ENCODE measurements around the gene LENEP. TPM values are rescaled to one million over a fixed set of nuclear protein-coding genes. Genes with fewer than 3 reads are reported as not detected.

LENEP gene
- total and polyA plus RNA-seq, 2 of the 8 experiments (the other 6 are each of a cell fraction or from before 2014, with no cell fraction given) = 1.3 TPM; not detected in 1

DNA sequence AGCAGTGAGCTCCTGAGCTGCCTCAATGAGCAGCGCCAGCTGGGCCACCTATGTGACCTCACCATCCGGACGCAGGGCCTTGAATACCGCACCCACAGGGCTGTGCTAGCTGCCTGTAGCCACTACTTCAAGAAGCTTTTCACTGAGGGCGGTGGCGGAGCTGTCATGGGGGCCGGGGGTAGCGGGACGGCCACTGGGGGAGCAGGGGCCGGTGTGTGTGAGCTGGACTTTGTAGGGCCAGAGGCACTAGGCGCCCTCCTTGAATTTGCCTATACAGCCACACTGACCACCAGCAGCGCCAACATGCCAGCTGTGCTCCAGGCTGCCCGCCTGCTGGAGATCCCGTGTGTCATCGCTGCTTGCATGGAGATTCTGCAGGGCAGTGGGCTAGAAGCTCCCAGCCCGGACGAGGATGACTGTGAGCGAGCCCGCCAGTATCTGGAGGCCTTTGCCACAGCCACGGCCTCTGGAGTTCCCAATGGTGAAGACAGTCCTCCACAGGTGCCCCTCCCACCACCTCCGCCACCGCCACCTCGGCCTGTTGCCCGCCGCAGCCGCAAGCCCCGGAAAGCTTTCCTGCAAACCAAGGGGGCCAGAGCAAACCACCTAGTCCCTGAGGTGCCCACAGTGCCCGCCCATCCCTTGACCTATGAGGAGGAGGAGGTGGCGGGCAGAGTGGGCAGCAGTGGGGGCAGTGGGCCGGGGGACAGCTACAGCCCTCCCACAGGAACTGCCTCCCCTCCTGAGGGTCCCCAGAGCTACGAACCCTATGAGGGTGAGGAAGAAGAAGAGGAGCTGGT, 21.5 kb downstream of the LENEP start:
- Histone ChIP-seq H3K36me3 (ENCODE audit: control insufficient read depth in 2 of 4, insufficient read depth in 4 of 4, low read length in 3 of 4) (peaks cover 0 to 29% (median 13%) of the 10 kb centered on the region in 4 experiments; a peak in 4 of 8 replicates), H2AK5ac (ENCODE audit: low read depth, low read length) (no peak overlapping the region), H3K27me3 (replicated peaks in 1 of 4; ENCODE audit: control insufficient read depth in 3 of 4, extremely low read depth in 1 of 4, insufficient read depth in 3 of 4, low read length in 3 of 4) (0 out of 7 replicates have a peak, but pooled peaks cover 0 to under 1% (median 0%) of the 10 kb centered on the region in 4 experiments), H2BK15ac (ENCODE audit: low read length) (no peak overlapping the region), H4K5ac (ENCODE audit: insufficient read length, low read depth, low read length) (no peak overlapping the region), H3K79me1 (ENCODE audit: low read depth, low read length) (peaks cover 3% of the 10 kb centered on the region; the same call in 1 of the 2 replicates), H3K4me3 (ENCODE audit: extremely low read depth in 1 of 4, insufficient read depth in 2 of 4, low read depth in 3 of 4, low read length in 4 of 4) (no peak overlapping the region), H3K9me3 (ENCODE audit: insufficient read depth in 2 of 2, low read depth in 1 of 2, low read length in 1 of 2) (no peaks in the 10 kb centered on the region), H3K4ac (replicated peaks; ENCODE audit: insufficient read length, low read depth, low read length) (no peak overlapping the region), H2BK5ac (ENCODE audit: low read depth, low read length) (no peak overlapping the region), H4K8ac (ENCODE audit: extremely low read depth, insufficient read depth, low read length) (no peak overlapping the region), H2BK20ac (ENCODE audit: low read length) (no peak overlapping the region), H4K91ac (replicated peaks; ENCODE audit: insufficient read length, low read length) (no peak overlapping the region), H3K9ac (replicated peaks in 1 of 4; ENCODE audit: extremely low read depth in 1 of 4, low read depth in 3 of 4, low read length in 3 of 4) (no peak overlapping the region), H3K14ac (ENCODE audit: insufficient read length) (no peak overlapping the region), H3K4me2 (ENCODE audit: insufficient read depth in 1 of 2, low read depth in 2 of 2, low read length in 2 of 2) (no peak overlapping the region), H3K27ac (ENCODE audit: low read depth, low read length) (no peak overlapping the region), H3K23me2 (ENCODE audit: low read depth, low read length) (no peaks in the 10 kb centered on the region), H2BK120ac (replicated peaks; ENCODE audit: low read depth, low read length) (no peak overlapping the region), H2AFZ (ENCODE audit: low read length) (no peak overlapping the region), H3K4me1 (replicated peaks in 1 of 4; ENCODE audit: control insufficient read depth in 3 of 4, insufficient read depth in 4 of 4, low read length in 3 of 4) (peaks cover 8 to 36% (median 31%) of the 10 kb centered on the region in 4 experiments), H3K23ac (ENCODE audit: insufficient read length) (no peak overlapping the region), H2BK12ac (ENCODE audit: low read depth, low read length) (no peak overlapping the region), H3K18ac (ENCODE audit: extremely low read depth, low read length) (no peak overlapping the region), H3K56ac (replicated peaks; ENCODE audit: insufficient read length, low read depth, low read length) (no peak overlapping the region), H3K79me2 (ENCODE audit: control insufficient read depth in 1 of 2, insufficient read depth in 2 of 2, low read length in 2 of 2) (peaks cover 0 to 12% of the 10 kb centered on the region in 2 experiments; a peak in 2 of 4 replicates), H4K20me1 (replicated peaks in 1 of 2; ENCODE audit: control insufficient read depth in 1 of 2, insufficient read depth in 2 of 2, low read length in 2 of 2) (no peaks in the 10 kb centered on the region)
- WGBS, 2 experiments (ENCODE audit: extremely low coverage in 1 of 2, insufficient coverage in 1 of 2, insufficient read length in 1 of 2, insufficient replicate concordance in 2 of 2, low coverage in 1 of 2, low lambda C conversion rate in 2 of 2, missing lambda C conversion rate in 1 of 2) = 95% methylated on average over 29 of the region's 31 CpGs; no CpG with 5 or more reads in 1 of the 2 experiments
- DNase-seq (ENCODE audit: low read depth in 1 of 2, low spot score in 2 of 2) (no peak), FAIRE-seq (no peak)
- CTCF ChIA-PET (ENCODE audit: partially characterized antibody) = interaction anchor here (1.0 to 18.6 kb wide), 11 partner anchors 9 to 76 kb away, joined by 3 to 354 read pairs (median 9); partner anchors contain the start of genes ADAM15, DCST1, DCST2 and EFNA4
- TF ChIP-seq FOSL1 (IDR thresholded peaks at IDR 0.05; ENCODE audit: insufficient read depth, low read depth, low read length) (no peak), BCL11A (IDR thresholded peaks at IDR 0.05; ENCODE audit: low read depth in 2 of 2, low read length in 2 of 2) (no peak)
- POLR2A ChIA-PET (ENCODE audit: partially characterized antibody) = interaction anchor here (0.7 to 14.8 kb wide), 9 partner anchors 8 to 153 kb away, joined by 3 to 128 read pairs (median 3); partner anchors contain the start of genes ADAM15, CKS1B, LENEP and SHC1
